Mesothelial cell of epicardium (in vitro differentiated cells): Measurements from ENCODE around the gene LMBR1. TPM values are rescaled to one million over a fixed set of nuclear protein-coding genes. Genes with fewer than 3 reads are reported as not detected.
A peak's percentile ranks its signal among the peaks of the same experiment; 100 is the strongest.

ENCODE experiments used
- DNase-seq, 2 experiments: peaks; one replicate each; pipeline ENCODE4 v3.0.0; 2021; ENCODE audit warnings: low spot score in 2 of 2; ENCODE audit not compliant: unreplicated experiment in 2 of 2
- H3K27ac Mint-ChIP-seq: 2 replicates; pipeline ENCODE4 v1.8.0; 2021; ENCODE audit warnings: mixed read lengths
- H3K27me3 Mint-ChIP-seq: 2 replicates; pipeline ENCODE4 v1.8.0; 2021; ENCODE audit warnings: low read depth, mixed read lengths
- H3K36me3 Mint-ChIP-seq: 2 replicates; pipeline ENCODE4 v1.8.0; 2021; ENCODE audit warnings: mixed read lengths
- H3K4me1 Mint-ChIP-seq: 2 replicates; pipeline ENCODE4 v1.8.0; 2021; ENCODE audit warnings: mixed read lengths
- H3K4me3 Mint-ChIP-seq: 2 replicates; pipeline ENCODE4 v1.8.0; 2021; ENCODE audit warnings: mild to moderate bottlenecking, moderate library complexity, mixed read lengths
- H3K9me3 Mint-ChIP-seq: 2 replicates; pipeline ENCODE4 v1.8.0; 2021; ENCODE audit warnings: mixed read lengths
- total RNA-seq: library from RNA; stranded (reverse); gene quantifications from 3 replicates; pipeline ENCODE4 v1.2.1, GENCODE V29; 2021
- TF ChIP-seq, protein P1 (sequence below): fragments of 200-600 bp; sonication (generic); IDR thresholded peaks from one replicate; pipeline ENCODE4 v1.5.0; 2021; ENCODE audit warnings: antibody characterized with exemption; ENCODE audit not compliant: unreplicated experiment

LMBR1 gene
- total RNA-seq, 1 donor from 2014 or later: 69.3 TPM

DNA sequence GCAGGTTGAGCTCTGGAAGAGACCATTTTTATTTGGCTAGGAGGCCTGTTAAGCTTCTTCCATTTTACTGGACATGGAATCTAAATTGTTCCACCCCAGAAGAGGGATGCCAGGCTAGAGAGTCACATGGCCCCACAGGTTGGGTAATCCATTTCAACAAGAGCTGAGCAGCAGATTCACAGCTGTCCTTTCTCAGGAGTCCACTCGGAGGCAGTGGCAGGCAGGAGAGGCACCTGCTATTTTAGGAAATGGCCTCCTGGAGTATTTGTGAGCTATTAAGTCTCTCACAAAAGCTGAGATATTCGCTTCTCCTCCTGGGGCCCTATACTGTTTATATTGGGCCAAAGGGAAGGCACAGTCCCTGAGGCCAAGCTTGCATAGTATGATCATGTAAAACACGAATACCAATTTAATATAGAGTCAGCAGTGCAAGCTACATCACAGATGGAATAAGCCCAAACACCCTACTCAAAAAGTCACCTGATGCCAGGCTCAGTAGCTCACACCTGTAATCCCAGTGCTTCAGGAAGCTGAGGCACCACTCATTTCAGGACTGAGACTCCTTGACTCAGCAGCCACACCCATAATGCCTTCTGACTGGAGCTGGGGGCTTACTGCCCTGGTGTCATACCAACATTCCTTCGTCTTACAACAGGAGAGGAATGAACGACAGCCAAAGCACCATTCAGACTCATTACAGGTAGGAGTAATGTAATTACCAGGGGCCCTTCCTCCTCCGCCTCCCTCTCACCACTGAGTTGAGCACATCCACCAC is 124.1 kb downstream of the LMBR1 start:
- H3K27me3 Mint-ChIP-seq: no peaks in the 10 kb centered on the region
- H3K9me3 Mint-ChIP-seq: peaks cover 9% of the 10 kb centered on the region
- no peak for DNase-seq
- H3K27ac Mint-ChIP-seq: peak overlapping the region; percentile 22
- peaks cover 9% of the 10 kb centered on the region for H3K36me3 Mint-ChIP-seq
- TF ChIP-seq, protein P1, sequence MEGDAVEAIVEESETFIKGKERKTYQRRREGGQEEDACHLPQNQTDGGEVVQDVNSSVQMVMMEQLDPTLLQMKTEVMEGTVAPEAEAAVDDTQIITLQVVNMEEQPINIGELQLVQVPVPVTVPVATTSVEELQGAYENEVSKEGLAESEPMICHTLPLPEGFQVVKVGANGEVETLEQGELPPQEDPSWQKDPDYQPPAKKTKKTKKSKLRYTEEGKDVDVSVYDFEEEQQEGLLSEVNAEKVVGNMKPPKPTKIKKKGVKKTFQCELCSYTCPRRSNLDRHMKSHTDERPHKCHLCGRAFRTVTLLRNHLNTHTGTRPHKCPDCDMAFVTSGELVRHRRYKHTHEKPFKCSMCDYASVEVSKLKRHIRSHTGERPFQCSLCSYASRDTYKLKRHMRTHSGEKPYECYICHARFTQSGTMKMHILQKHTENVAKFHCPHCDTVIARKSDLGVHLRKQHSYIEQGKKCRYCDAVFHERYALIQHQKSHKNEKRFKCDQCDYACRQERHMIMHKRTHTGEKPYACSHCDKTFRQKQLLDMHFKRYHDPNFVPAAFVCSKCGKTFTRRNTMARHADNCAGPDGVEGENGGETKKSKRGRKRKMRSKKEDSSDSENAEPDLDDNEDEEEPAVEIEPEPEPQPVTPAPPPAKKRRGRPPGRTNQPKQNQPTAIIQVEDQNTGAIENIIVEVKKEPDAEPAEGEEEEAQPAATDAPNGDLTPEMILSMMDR: no peak
- peaks cover 7% of the 10 kb centered on the region for H3K4me1 Mint-ChIP-seq
- no peak overlapping the region for H3K4me3 Mint-ChIP-seq

DNA sequence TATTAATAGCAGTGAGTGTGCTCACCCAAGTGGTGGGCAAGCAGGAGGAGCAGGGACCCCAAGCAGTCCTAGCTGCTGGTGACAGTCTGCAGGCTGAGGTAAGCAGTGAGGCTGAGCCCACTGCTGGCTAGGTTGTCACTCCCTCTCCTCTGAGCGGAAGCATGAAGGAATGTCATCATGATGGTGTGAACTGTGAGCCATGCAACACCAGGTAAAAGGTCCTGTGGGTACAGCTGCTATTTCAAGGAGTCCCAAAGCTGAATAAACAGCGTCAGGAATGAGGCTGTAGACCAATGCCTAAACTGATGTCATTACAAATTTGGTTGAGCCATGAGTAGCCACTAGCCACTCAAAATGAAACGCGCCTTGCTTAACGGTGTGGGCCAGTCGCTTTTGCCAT is 126.3 kb downstream of the LMBR1 start:
- Mint-ChIP-seq H3K4me3 (no peak overlapping the region), H3K9me3 (no peaks in the 10 kb centered on the region), H3K27me3 (no peaks in the 10 kb centered on the region), H3K36me3 (peaks cover 1% of the 10 kb centered on the region), H3K27ac (no peak overlapping the region), H3K4me1 (peaks cover 8% of the 10 kb centered on the region)
- TF ChIP-seq, protein P1: no peak
- DNase-seq: no peak

- H3K27ac Mint-ChIP-seq: no peak overlapping the region
Observed at GRCh38 chr7:156765901-156766656, 126.9 kb downstream of the LMBR1 start.

DNA sequence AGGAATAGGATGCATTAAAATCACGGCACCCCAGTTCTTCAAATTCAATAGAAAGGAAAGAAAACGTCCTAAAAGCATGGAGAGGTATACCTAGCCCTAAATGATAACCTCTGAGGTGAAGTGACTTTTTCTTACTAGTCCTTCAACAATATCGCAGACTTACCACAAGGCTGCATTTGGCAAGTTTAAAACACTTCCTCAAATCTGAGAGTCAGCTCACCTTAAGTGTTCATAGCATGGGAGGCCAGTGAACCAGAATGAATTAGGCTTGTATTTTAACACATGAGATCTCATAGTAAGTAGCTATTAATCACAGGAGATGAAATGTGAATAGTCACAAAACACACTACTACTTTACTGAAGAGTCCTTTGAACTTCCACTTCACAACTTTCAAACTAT is 128.2 kb downstream of the LMBR1 start:
- TF ChIP-seq, protein P1: no peak
- Mint-ChIP-seq H3K27me3 (no peaks in the 10 kb centered on the region), H3K27ac (no peak overlapping the region), H3K9me3 (peaks cover 2% of the 10 kb centered on the region), H3K4me3 (no peak overlapping the region), H3K36me3 (peaks cover 11% of the 10 kb centered on the region), H3K4me1 (peaks cover 8% of the 10 kb centered on the region)
- DNase-seq: no peak

More at GRCh38 chr7:156765901-156766656, 126.9 kb downstream of the LMBR1 start:
- TF ChIP-seq, protein P1: no peak
- Mint-ChIP-seq H3K9me3 (no peaks in the 10 kb centered on the region), H3K4me3 (no peak overlapping the region), H3K36me3 (peaks cover 1% of the 10 kb centered on the region), H3K4me1 (peaks cover 8% of the 10 kb centered on the region), H3K27me3 (no peaks in the 10 kb centered on the region)
- no peak for DNase-seq

DNA sequence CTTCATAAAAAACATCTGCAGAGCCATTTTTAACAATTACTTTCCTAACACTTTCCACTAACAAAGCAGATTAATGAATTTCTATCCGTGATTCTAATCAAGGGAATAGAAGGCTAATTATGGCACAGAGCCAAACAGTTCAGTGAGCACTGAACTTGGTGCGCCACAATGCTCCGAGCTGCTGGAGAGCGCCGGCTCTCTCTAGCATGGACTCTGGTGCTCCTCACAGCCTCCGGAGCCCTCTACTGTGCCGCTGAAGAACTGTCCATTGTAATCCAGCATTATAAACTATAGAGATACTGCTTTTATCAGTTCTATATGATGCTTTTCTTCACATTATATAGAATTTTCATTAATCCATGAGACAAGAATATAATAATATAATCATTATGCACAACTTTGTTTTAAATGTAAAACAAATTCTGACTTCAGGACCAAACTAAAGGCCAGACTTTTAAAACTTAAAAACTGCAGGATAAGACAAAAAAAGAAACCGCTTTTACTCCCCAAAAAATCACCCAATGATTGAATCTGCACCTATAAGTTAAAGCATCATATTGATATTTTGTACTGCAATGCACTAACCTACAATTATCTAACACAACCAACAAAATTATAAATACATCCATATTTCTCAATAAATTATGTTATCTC is 128.8 kb downstream of the LMBR1 start:
- Mint-ChIP-seq H3K9me3 (peaks cover 6% of the 10 kb centered on the region), H3K4me1 (peaks cover 4% of the 10 kb centered on the region), H3K36me3 (peaks cover 15% of the 10 kb centered on the region), H3K27me3 (no peaks in the 10 kb centered on the region), H3K4me3 (no peak overlapping the region), H3K27ac (no peak overlapping the region)
- TF ChIP-seq, protein P1: peak; percentile 28
- peak; percentile 22 to 56 for DNase-seq
